GM21529 (cell line): ENCODE results near the gene UNC5C.
A peak's percentile ranks its signal among the peaks of the same experiment; 100 is the strongest.
"Not testable (repeated sequence)": the region's sequence is repeated elsewhere in the genome, so short reads cannot be mapped to it uniquely, and the experiment has no call there.

ENCODE experiments used
- ATAC-seq: cut with Tn5 transposase; IDR thresholded peaks from one replicate; pipeline ENCODE4 v1.9.1; 2021; ENCODE audit not compliant: unreplicated experiment

UNC5C gene

DNA sequence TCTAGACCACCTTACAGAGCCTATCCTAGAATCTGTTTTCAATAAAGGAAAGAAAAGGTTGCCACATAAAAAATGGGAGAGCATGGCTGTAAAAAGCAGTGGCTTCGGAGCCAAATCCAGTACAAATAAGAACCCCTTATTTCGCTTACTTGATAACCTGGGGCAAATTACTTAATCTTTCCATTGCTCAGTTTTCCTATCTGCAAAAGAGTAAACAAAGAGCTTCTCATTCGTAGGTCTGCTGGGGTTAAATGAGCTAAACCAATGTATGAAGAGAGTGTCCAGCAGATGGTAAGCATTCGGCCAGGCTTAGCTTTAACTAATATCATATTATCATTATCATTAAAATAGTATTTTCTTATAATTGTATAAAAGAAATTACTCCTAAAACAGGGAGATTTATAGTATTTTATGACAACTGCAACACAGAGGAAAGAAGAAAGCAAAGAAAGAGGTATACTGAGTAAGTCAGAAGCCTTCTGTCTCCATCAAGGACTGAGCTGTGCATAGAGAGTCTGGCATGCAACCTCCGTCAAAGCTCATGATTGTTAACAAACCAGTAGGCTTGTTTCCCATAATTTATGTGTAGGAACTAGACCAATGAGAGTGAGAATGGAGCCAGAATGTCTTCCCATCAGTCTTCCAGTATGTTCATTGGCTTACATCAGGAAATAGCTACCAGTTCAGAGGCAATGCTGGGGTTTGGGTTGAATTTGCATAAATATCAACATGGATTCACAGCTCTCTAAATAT lies 364.9 kb downstream of the UNC5C start:
- no peak for ATAC-seq

DNA sequence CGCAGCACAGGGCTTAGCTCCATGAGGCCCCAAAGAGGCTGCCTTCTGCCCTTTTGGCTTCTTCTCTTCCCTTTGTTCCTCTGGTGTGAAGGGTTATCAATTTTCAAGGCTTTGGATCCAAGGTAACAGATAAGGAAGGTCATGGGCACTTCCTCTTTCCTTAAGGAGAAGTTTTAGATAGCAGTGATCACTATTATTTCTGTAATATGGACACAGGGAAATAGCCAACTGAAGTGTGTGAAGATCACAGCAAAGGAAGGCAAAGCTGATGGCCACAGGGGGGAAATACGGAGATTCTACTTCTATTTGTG lies 366.8 kb downstream of the UNC5C start:
- no peak for ATAC-seq

DNA sequence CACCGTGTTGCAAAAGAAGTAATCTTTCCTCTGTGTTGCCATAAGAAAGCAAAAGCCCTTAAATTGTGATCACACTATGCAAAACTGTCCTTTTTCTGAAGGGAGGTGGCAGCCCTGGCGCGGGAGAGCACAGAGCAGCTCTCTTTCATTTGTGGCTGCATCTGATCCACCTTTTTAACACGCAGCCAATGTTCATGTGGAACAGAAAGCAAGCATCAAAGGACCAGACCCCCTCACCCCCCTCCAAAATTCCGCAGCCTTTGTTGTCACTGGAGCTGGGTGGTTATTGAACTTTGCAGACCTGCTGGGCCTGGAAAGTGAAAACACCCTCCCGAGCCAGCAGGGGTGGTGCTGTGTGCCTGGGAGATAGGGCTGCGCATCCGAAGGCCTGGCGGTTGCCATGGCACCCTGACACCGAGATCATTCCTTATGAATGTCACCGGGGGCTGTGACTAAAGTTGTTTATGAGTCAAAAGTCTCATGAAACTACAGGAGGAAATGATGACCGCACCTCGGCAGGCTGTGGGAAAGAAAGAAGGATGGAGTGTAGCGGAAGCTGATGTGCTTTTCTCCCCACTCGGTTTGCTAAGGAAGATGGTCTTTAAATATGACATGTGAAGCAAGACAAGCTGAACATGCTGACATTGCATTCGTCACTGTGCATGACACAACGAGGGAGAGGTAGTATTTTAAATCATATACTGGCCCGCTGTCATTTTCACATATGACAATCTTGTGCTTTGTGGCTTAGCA lies 367.4 kb downstream of the UNC5C start:
- ATAC-seq = no peak

DNA sequence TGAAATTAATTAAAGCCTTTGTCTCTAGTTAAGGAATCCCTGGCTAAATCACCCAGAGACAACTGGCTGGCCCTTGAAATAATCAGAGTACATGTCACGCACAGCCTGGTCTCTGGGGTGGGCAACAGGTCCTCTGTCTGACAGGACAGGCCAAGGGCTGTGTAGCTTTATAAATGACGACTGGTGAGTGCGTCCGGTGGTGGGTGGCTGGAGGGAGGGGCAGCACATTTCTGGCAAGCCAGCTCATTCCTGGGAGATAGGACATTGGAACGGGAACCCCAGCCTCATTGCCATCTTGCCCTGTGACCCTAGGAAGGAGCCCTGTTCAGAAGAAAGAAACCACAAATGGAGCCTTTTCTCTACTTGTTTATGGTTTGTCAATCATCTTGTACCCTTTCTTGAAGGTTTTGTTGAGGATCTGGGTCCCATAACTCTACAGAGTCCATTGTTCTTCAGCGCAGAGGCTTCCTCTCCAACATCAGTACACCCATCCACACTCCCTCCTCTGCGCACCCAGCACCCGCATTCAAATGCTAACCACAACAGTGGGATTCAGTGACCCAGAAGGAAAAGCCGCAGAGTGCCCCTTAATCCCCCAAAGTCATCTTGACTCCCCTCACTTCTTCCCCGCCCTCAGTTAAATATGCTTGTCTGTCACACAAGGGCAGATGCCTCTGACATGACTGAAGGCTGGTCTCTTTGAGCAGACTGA lies 368.1 kb downstream of the UNC5C start:
- ATAC-seq = no peak

DNA sequence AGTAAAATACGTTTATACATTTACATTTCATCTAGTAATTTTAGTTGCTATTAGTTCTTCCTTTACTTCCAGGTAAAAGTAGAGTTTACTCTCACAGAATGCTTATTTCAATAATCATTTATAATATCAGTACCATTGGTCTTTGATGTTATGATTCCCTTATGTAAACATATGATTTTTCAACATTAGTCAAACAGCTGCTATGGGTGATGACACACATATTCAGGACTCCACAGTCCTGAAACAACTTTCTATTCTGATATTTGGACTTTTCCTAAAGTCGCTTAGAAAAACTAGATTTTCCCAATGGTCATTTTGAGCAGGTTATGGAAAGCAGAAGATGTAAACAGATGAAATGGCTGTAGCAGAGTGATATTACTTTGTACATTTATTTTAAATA lies 369.8 kb downstream of the UNC5C start:
- ATAC-seq = no peak

DNA sequence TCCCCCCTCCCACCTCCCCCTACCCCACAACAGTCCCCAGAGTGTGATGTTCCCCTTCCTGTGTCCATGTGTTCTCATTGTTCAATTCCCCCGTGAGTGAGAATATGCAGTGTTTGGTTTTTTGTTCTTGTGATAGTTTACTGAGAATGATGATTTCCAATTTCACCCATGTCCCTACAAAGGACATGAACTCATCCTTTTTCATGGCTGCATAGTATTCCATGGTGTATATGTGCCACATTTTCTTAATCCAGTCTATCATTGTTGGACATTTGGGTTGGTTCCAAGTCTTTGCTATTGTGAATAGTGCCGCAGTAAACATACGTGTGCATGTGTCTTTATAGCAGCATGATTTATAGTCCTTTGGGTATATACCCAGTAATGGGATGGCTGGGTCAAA lies 377.4 kb downstream of the UNC5C start:
- not testable (repeated sequence) for ATAC-seq

DNA sequence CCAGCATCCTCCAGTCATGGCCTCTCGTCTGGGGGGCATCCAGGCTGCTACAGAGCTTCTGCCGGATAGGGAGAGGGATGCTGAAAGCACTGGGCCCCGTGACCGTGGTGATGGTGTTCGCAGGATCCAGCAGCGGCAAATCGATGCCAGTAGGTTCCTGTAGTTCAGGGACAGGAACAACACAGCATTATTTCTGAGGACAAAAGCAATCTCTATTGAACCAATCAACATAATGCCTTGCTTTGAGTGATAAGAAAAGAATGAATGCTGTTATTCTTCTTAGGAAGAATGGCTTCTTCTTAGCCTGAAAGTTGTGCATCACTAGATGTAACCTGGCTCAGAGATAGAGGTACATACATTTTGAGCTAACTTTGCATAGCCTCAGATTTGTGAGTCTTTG lies 378.6 kb downstream of the UNC5C start:
- ATAC-seq = no peak

DNA sequence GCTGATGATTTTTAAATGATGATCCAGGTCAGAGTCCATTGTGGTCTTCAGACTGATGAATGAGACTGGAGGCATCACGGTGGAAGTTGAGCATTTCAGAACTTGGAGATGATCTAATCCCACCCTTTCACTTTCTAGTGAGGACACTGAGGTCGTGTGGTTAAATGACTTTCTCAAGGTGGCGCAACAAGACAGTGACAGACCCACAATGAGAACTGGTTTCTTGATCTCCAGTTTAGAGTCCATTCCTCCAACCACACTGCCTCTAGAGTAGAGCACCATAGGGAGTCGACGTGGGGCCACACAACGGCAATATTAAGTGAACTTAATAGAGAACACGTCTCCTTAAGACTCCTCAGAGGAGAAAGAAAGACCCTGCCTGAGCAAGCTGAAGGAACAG lies 381.0 kb downstream of the UNC5C start:
- no peak for ATAC-seq

DNA sequence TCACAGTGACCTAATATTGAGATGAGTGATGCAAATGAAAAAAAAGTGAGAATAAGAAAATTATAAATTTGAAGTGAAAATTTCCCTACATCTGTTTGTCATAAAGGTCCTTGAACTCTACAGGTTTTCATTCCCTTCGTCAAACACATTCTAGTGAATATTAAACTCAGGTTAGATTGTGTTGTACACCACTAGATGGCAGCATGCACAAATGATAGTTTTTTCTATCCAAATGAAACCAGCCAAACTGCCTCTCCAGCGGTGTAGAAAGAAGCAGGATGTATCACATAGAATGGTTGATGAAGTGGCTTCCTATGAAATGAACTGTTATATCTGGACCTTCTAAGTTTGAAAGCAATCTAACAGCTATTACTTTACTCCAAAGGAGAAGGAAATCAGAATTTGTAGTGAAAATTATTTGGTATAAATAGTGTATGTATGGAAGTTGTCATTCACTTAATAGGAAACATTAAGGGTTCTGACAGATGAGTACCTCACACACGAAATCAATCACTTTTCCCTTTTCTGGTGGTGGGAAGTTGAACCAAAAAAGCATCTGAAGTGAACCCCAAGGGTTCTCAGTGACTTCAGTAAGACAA lies 382.7 kb downstream of the UNC5C start:
- ATAC-seq = peak; percentile 90

DNA sequence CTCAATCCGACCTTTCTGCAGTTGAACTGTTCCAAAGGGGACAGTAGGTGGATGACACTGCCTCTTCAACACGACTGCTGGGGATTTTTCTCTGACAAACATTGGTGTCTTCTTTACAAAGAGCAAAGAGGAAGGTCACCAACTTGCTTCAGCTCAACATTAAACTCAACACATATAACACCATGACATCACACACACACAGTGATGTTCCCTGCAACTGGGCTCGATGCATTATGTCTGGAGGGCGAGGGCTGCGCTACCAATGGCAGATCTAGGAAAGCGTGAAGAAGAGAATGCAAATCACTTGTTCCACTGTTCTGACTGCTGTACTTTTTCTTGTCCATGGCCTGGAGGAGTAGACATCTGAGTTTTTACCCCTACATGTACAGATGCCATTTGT lies 385.9 kb downstream of the UNC5C start:
- ATAC-seq = no peak

DNA sequence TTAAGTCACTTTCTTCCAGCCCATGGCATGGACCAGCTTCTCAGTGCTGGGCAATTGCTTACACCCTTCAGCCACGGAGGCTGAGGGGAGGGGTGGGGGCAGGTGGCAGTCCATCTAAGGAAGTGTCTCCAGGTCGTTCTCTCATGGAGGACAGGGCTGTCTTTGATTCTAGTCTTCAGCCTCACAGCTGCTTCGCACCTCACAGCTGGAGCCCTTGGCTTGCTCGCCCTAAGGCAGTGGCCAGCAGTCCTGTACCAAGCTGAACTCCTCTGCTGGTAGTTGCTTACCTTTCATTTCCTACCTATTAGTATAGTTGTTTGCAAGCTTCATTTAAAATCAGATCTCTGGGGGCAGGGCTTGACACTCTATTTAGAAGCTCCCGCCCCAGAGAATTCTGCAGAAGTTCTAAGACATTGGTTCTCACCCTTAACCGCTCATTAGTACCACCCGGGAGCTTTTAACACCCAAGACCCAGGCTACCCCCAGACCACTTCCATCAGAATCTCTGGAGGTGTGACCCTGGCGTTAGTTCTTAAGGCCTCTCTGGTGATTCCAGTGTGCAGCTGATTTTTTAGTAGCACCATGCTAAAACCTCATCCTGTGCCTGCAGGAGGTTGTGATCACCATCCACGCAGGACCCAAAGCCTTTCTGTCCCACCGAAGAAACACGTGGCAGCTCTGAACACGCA lies 386.8 kb downstream of the UNC5C start:
- no peak for ATAC-seq

DNA sequence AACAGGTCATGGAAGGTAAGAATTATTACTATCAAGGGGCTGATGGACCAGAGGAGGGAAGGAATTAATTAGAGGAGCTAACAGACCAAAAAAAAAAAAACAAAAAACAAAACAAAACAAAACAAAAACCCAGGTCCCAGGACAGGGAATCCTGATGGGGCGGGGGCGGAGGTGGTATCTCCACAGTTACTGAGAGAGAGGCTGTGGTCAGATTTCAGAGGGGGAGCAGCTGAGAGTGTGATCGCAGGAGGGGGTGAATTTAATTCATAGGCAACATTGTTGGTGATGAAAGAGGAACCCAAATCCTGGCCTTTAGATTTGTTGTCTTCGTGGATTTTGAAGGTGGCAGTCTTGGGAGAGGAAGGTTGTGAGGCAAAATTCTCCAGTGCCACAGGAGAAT lies 389.4 kb downstream of the UNC5C start:
- ATAC-seq = no peak

DNA sequence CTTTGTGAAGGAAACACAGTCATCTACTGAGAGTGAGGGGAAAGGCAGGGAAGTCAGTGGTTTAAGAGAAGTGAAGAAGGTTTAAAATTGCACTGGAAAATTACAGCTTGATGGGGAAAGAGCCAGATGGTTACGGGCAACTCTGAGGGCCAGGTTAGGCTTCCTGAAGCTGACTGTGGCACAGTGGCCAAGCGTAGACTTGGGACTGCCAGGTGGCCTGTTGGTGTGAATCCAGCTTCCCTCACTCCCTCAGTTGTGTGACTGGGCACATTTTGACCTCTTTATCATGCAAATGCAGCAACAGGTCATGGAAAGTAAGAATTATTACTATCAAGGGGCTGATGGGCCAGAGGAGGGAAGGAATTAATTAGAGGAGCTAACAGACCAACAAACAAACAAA lies 390.1 kb downstream of the UNC5C start:
- no peak for ATAC-seq

DNA sequence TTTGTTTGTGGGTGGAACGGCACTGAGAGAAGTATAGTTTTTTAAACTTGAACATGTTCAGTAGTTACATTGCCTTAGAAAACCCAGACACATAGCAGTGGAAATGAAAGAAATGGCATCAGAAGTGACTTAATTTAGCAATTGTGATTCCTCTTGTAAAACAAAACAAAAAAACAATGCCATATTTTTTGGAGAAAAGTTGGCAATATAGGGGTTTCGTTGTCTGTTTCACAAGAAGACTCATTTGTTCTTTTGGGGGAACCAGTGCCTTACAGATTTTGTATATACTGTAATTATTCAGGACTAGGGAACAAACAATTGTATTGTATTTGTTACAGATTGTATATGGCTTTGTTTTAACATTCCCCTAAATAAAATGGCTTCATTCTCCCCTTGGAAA lies 390.7 kb downstream of the UNC5C start:
- no peak for ATAC-seq

DNA sequence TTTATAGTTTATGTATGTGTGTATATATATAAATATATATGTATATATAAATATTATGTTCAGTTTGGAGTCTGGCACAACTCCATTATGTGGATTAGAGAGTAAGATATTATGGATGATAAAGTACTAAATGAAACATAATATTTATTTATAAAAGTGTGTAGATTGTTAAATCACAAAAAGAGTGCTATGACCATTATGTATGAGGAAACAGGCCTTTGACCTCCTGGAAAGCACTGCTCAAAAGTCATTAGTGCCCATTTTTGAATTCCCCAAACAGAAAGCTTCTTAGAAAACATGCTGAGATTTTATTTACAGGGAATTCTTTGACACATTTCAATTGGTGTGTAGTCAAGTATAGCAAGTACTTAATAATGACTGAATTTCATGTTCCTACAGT lies 391.2 kb downstream of the UNC5C start:
- no peak for ATAC-seq

DNA sequence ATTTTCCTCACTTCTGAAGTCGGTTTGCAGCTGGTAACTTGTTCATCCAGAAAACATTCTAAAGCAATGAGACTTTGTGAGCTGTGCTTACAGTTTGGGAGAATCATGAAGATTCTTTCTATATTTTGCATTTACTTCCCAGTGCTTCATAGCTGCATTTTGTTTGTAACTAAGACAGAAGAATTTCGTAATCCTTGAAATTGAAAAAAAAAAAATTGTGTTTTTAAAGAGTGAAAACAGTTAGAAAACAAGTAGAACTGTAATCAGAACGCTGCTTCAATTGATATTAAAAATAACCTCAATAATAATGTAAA lies 392.4 kb downstream of the UNC5C start:
- no peak for ATAC-seq

DNA sequence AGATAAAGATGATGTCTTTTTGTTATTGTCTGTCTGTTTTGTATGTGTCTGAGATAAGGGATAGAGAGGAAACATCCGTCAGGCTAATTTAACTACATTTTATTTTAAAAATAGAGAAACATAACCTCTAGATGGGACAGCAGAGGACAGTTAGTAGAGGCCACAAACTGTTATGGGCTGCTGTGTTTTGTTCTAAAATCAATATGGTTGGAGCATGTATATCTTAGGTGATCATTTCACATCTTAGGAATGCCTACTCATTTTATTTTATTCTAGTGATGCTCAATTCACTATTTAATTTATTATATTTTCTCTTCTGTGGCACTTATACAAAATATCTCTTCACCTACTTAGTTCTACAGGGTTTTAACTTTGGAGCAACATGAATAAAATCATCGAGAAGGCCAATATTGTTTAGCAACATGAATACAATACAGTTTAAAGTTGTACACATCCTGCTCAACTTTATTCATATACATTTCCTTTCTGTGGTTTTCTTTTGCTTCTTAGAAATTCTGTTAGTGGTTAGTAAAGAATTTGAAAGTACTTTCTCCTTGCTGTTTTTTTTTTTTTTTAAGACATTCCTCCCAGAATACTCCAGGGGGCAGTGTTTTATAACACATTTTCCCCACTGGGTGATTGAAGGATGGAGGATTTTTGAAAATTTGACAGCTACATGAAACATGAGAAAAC lies 392.9 kb downstream of the UNC5C start:
- peak; percentile 58 for ATAC-seq

DNA sequence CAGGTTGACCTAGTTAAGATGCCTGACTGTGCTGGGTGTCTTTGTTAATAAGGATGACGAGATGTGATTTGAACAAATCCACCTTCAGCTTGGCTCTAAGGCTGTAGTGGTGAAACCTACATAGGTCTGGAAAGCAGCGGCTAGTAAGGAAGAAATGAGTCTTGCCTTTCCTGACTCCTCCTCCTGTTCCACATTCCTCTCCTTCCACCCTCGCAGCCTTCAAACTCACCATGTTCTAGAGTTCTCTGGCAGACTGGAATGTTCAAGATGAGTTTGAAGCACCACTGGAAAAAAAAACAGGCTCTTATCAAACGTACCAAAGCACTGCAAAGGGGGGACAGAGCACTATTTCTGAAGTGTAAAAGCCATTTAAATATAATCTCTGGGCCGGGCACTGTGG lies 395.6 kb downstream of the UNC5C start:
- no peak for ATAC-seq

DNA sequence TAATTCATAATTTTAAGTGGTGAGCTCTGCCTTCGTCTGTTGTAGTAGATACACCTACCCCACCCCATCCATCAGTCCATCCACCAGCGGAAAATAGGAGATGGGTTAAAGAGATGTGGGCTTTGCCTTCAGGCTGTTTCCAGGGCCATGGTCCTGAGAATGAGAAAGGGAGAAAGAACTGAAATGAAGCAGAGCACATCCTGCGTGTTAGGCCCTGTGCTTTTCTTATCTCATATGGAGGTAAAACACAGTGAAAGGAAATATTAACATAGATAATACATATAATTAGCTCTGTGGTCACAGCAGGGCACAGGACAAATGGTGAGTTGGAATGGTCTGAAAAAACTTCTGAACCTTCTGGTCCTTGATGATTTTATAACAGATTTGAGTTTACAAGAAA lies 397.5 kb downstream of the UNC5C start:
- ATAC-seq = no peak

DNA sequence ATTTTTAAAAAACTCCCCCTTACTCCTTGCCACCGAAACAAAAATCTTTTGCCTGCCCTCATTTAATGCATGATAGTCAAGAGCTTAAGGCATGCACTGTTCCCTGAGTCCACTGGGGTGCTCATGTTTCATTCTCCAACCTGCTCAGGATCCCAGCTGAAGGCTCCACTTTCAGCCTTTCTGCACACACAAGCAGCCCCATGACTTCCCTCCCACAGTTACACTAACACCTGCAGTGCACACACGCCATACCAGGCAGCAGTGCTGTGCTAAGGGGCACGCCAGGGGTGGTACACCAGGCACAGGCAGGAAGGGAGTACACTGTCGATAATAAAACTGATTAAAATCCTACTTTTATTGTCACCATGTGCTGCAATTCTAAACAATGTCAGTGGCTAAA lies 405.8 kb downstream of the UNC5C start:
- no peak for ATAC-seq

DNA sequence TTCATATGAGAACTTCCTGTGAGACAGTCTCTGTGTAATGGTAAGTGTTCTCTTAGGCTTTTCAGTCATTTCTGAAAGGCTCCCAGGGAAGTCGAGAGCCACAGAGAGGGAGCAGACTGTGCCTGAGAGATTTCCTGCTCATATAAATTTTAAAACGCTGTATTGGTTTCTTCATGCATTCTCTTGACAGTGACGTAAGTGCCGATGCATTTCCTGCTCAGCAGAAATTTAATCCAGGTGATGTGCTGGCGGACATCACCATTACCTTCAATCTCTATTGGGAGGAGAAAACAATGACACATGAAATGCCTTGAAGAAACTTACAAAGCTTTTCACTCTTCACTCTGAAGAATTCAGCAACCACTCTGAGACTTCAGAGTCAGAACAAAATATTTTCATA lies 407.4 kb downstream of the UNC5C start:
- no peak for ATAC-seq
